ENCODE results near the gene MYO7A.

DNA sequence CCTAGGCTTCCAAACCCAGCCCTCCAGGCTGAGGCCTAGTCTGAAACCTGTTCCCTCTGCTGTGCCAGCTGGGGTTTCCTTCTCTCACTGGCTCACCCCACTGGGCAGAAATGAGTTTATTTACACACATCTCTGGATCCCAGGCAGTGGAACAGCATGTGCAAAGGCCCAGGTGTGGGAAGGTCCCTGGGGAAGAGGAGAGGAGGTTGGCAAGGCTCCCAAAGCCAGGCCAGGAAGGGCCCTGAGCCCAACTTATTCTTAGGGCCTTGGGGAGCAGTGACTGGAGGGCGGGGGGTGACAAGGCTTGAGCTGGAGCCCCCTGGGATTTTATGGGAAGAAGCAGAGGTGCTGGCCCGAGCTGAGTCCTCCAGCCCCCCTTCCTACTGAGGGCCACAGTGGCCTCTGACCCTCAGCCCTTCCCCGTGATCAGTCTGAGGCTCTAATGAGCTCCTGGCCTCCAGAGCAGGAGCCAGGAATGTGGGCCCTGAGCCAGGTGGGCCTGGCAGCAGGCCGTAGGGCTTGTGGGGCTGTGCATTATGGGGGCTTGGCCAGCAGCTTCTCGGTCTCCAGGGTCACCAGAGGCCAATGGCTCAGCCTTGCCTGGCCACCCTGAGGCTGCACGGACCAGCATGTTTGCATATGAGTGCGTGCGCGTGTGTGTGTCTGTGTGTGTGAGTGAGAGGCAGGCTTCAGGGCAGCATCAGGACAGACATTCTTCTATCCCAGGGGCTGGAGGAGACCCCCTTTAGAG is 2.9 kb downstream of the MYO7A start:
- TF ChIP-seq, protein P1, sequence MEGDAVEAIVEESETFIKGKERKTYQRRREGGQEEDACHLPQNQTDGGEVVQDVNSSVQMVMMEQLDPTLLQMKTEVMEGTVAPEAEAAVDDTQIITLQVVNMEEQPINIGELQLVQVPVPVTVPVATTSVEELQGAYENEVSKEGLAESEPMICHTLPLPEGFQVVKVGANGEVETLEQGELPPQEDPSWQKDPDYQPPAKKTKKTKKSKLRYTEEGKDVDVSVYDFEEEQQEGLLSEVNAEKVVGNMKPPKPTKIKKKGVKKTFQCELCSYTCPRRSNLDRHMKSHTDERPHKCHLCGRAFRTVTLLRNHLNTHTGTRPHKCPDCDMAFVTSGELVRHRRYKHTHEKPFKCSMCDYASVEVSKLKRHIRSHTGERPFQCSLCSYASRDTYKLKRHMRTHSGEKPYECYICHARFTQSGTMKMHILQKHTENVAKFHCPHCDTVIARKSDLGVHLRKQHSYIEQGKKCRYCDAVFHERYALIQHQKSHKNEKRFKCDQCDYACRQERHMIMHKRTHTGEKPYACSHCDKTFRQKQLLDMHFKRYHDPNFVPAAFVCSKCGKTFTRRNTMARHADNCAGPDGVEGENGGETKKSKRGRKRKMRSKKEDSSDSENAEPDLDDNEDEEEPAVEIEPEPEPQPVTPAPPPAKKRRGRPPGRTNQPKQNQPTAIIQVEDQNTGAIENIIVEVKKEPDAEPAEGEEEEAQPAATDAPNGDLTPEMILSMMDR (IDR thresholded peaks at IDR 0.05; ENCODE audit: control extremely low read depth in 1 of 3, insufficient read depth in 1 of 3, low read depth in 1 of 3, low read length in 3 of 3), result no peak
- TF ChIP-seq POLR2A (IDR thresholded peaks at IDR 0.05; ENCODE audit: control extremely low read depth in 1 of 2, low read depth in 2 of 2, low read length in 2 of 2) (no peak), EP300 (IDR thresholded peaks at IDR 0.05; ENCODE audit: borderline replicate concordance in 1 of 2, low read depth in 2 of 2, low read length in 2 of 2) (no peak), SP1 (IDR thresholded peaks at IDR 0.05; ENCODE audit: low read depth, low read length) (no peak)
